GM12864 (cell line): ENCODE data around the gene GLYR1.

Experiments
- DNase-seq: peaks from one replicate; pipeline ENCODE4 v3.0.0-alpha.2; 2011; ENCODE audit warnings: low read depth
- H3K4me3 ChIP-seq: 2 replicates; pipeline ENCODE4 v1.5.1; 2011; ENCODE audit warnings: mild to moderate bottlenecking, low read depth, low read length, control low read depth
- CTCF ChIP-seq: IDR thresholded peaks from 2 replicates; pipeline ENCODE4 v1.5.1; 2011; ENCODE audit warnings: low read depth, mild to moderate bottlenecking, moderate library complexity, low read length, control low read depth, inconsistent platforms; ENCODE audit errors: missing control alignments

The GLYR1 gene

GRCh38 chr16:4879049-4879448 is 32.0 kb upstream of the GLYR1 start:
- no peak overlapping the region for H3K4me3 ChIP-seq
- DNase-seq: no peak

GRCh38 chr16:4877380-4877685 is 30.2 kb upstream of the GLYR1 start:
- TF ChIP-seq CTCF: no peak
- DNase-seq: no peak
- no peak overlapping the region for H3K4me3 ChIP-seq

More at GRCh38 chr16:4879049-4879448, 32.0 kb upstream of the GLYR1 start:
- no peak for TF ChIP-seq CTCF

- no peak overlapping the region for H3K4me3 ChIP-seq
- no peak for DNase-seq
- no peak for TF ChIP-seq CTCF
Observed at GRCh38 chr16:4876646-4877379, 29.7 kb upstream of the GLYR1 start.

- H3K4me3 ChIP-seq: no peak overlapping the region
- no peak for TF ChIP-seq CTCF
- DNase-seq: no peak
Observed at GRCh38 chr16:4874666-4875065, 27.6 kb upstream of the GLYR1 start.

- H3K4me3 ChIP-seq: no peak overlapping the region
- TF ChIP-seq CTCF: no peak
- DNase-seq: no peak
Observed at GRCh38 chr16:4873091-4873490, 26.0 kb upstream of the GLYR1 start.

GRCh38 chr16:4871071-4871470 is 24.0 kb upstream of the GLYR1 start:
- no peak overlapping the region for H3K4me3 ChIP-seq
- DNase-seq: no peak
- TF ChIP-seq CTCF: no peak

- TF ChIP-seq CTCF: no peak
- no peak for DNase-seq
- H3K4me3 ChIP-seq: no peak overlapping the region
Observed at GRCh38 chr16:4870138-4870671, 23.1 kb upstream of the GLYR1 start.
